ENCODE measurements around the gene EFHD2. TPM values are rescaled to one million over a fixed set of nuclear protein-coding genes. Genes with fewer than 3 reads are reported as not detected.

Gene EFHD2
- polyA plus RNA-seq, 1 experiment, result 24.0 TPM

- H3K36me3 ChIP-seq (ENCODE audit: control insufficient read depth, insufficient read depth, low read length), result no peaks in the 10 kb centered on the region
- H3K4me3 ChIP-seq (ENCODE audit: low read depth, low read length), result no peak overlapping the region
- TF ChIP-seq CTCF (IDR thresholded peaks at IDR 0.05; ENCODE audit: insufficient read depth, low read depth, low read length), result no peak
- ChIA-PET POLR2A (no interaction called here), CTCF (no interaction called here)
- DNase-seq (ENCODE audit: low read depth), result no peak
- H3K27me3 ChIP-seq (ENCODE audit: control insufficient read depth, insufficient read depth, low read length), result no peaks in the 10 kb centered on the region
Measured at GRCh38 chr1:15399710-15400109, 10.0 kb upstream of the EFHD2 start.

- POLR2A ChIA-PET, result no interaction called here
- no peak for DNase-seq (ENCODE audit: low read depth)
Measured at GRCh38 chr1:15400627-15401026, 9.1 kb upstream of the EFHD2 start.

GRCh38 chr1:15401391-15402055, 8.2 kb upstream of the EFHD2 start:
- H3K27me3 ChIP-seq (ENCODE audit: control insufficient read depth, insufficient read depth, low read length), result no peaks in the 10 kb centered on the region
- ChIA-PET POLR2A (no interaction called here), CTCF (interaction anchor here (1.2 to 1.8 kb wide), 2 partner anchors 10 to 78 kb away, joined by 4 to 6 read pairs; no protein-coding TSS in a partner anchor)

More at GRCh38 chr1:15400627-15401026, 9.1 kb upstream of the EFHD2 start:
- no peak for TF ChIP-seq CTCF (IDR thresholded peaks at IDR 0.05; ENCODE audit: insufficient read depth, low read depth, low read length)
- Histone ChIP-seq H3K4me3 (ENCODE audit: low read depth, low read length) (no peak overlapping the region), H3K27me3 (ENCODE audit: control insufficient read depth, insufficient read depth, low read length) (no peaks in the 10 kb centered on the region), H3K36me3 (ENCODE audit: control insufficient read depth, insufficient read depth, low read length) (no peaks in the 10 kb centered on the region)
- CTCF ChIA-PET, result interaction anchor here (1.2 to 1.8 kb wide), 2 partner anchors 9 to 77 kb away, joined by 4 to 6 read pairs; no protein-coding TSS in a partner anchor

GRCh38 chr1:15402809-15403450, 6.8 kb upstream of the EFHD2 start:
- no peak for TF ChIP-seq CTCF (IDR thresholded peaks at IDR 0.05; ENCODE audit: insufficient read depth, low read depth, low read length)
- no peak for DNase-seq (ENCODE audit: low read depth)
- POLR2A ChIA-PET, result no interaction called here
- CTCF ChIA-PET, result interaction anchor here (1.0 kb wide), 1 partner anchor 85 kb away, joined by 3 read pairs; no protein-coding TSS in a partner anchor
- Histone ChIP-seq H3K4me3 (ENCODE audit: low read depth, low read length) (no peak overlapping the region), H3K27me3 (ENCODE audit: control insufficient read depth, insufficient read depth, low read length) (no peaks in the 10 kb centered on the region), H3K36me3 (ENCODE audit: control insufficient read depth, insufficient read depth, low read length) (no peaks in the 10 kb centered on the region)

More at GRCh38 chr1:15401391-15402055, 8.2 kb upstream of the EFHD2 start:
- Histone ChIP-seq H3K4me3 (ENCODE audit: low read depth, low read length) (no peak overlapping the region), H3K36me3 (ENCODE audit: control insufficient read depth, insufficient read depth, low read length) (no peaks in the 10 kb centered on the region)
- no peak for DNase-seq (ENCODE audit: low read depth)
- TF ChIP-seq CTCF (IDR thresholded peaks at IDR 0.05; ENCODE audit: insufficient read depth, low read depth, low read length), result no peak

- Histone ChIP-seq H3K27me3 (ENCODE audit: control insufficient read depth, insufficient read depth, low read length) (no peaks in the 10 kb centered on the region), H3K36me3 (ENCODE audit: control insufficient read depth, insufficient read depth, low read length) (no peaks in the 10 kb centered on the region), H3K4me3 (ENCODE audit: low read depth, low read length) (no peak overlapping the region)
- ChIA-PET CTCF (no interaction called here), POLR2A (no interaction called here)
- TF ChIP-seq CTCF (IDR thresholded peaks at IDR 0.05; ENCODE audit: insufficient read depth, low read depth, low read length), result no peak
- no peak for DNase-seq (ENCODE audit: low read depth)
Measured at GRCh38 chr1:15403962-15404580, 5.6 kb upstream of the EFHD2 start.

All from BJ (cell line).